GM12878 (cell line): ENCODE data around the gene PROB1. TPM values are rescaled to one million over a fixed set of nuclear protein-coding genes. Genes with fewer than 3 reads are reported as not detected.

Source experiments
- ATAC-seq: fragments of 200-7000 bp; cut with Tn5 transposase; 3 replicates; pipeline ENCODE4 v1.9.1; 2020; ENCODE audit warnings: mild to moderate bottlenecking, moderate library complexity
- BruUV-seq: library from RNA; stranded (reverse); fragments of 400-500 nt; replicated peaks from 2 replicates; lab custom pipeline; 2021; lab: Mats Ljungman, UMichigan
- CTCF ChIA-PET: fragments of 300-600 bp; sonication (Branson Sonifier 250); formaldehyde crosslinking; extraction: SDS; loops from one replicate; lab custom pipeline; 2021; ENCODE audit warnings: inconsistent platforms; lab: Yijun Ruan, JAX
- POLR2A ChIA-PET: fragments of 350-600 bp; formaldehyde crosslinking; extraction: SDS; loops from one replicate; lab custom pipeline; 2021; ENCODE audit warnings: inconsistent platforms; lab: Charles Lee
- RAD21 ChIA-PET: fragments of 300-600 bp; sonication (Branson Sonifier 250); formaldehyde crosslinking; loops from one replicate; lab custom pipeline; 2023; ENCODE audit warnings: antibody characterized with exemption; ENCODE audit not compliant: unreplicated experiment; lab: Charles Lee
- SMC1A ChIA-PET: fragments of 300-600 bp; sonication (Branson Sonifier 250); formaldehyde crosslinking; loops from one replicate; lab custom pipeline; 2023; ENCODE audit not compliant: unreplicated experiment, uncharacterized antibody; lab: Charles Lee
- DNase-seq: peaks from one replicate; pipeline ENCODE4 v3.0.0-alpha.2; 2011; ENCODE audit warnings: low read depth, low spot score
- FAIRE-seq: peaks from 3 replicates; lab custom pipeline; 2011; peaks lifted over from hg19 to GRCh38; lab: Jason Lieb, UNC
- H2AFZ ChIP-seq: 2 replicates; pipeline ENCODE4 v1.6.0; 2011; ENCODE audit warnings: low read depth, low read length, control low read depth; ENCODE audit not compliant: control insufficient read depth
- H3K27ac ChIP-seq: 2 replicates; pipeline ENCODE4 v1.5.1; 2011; ENCODE audit warnings: control low read depth; ENCODE audit not compliant: control insufficient read depth, insufficient read depth
- H3K27me3 ChIP-seq, 2 experiments: replicated peaks in 1 of 2; 2 replicates each; pipeline versions ENCODE4 v1.6.0 to v1.6.1; 2011; ENCODE audit warnings: low read length in 1 of 2; ENCODE audit not compliant: control insufficient read depth in 2 of 2, insufficient read depth in 2 of 2
- H3K36me3 ChIP-seq, 2 experiments: 2 replicates each; pipeline ENCODE4 v1.5.1; 2011; ENCODE audit warnings: low read length in 1 of 2; ENCODE audit not compliant: control insufficient read depth in 2 of 2, insufficient read depth in 2 of 2
- H3K4me1 ChIP-seq: 2 replicates; pipeline ENCODE4 v1.6.1; 2011; ENCODE audit warnings: mild to moderate bottlenecking, low read length, moderate library complexity, mixed read lengths; ENCODE audit not compliant: control insufficient read depth, insufficient read depth
- H3K4me2 ChIP-seq: 2 replicates; pipeline ENCODE4 v1.6.0; 2011; ENCODE audit warnings: control low read depth; ENCODE audit not compliant: control insufficient read depth, insufficient read depth
- H3K4me3 ChIP-seq: fragments of 200-600 bp; sonication (generic); 2 replicates; pipeline ENCODE4 v1.5.1; 2016
- H3K79me2 ChIP-seq: 2 replicates; pipeline ENCODE4 v1.6.0; 2011; ENCODE audit warnings: low read length; ENCODE audit not compliant: control insufficient read depth, insufficient read depth
- H3K9ac ChIP-seq: 2 replicates; pipeline ENCODE4 v1.8.0; 2011; ENCODE audit warnings: low read length, control low read depth, mixed read lengths; ENCODE audit not compliant: control insufficient read depth, insufficient read depth
- H3K9me3 ChIP-seq: replicated peaks from 3 replicates; pipeline ENCODE4 v1.5.1; 2011; ENCODE audit warnings: mild to moderate bottlenecking, low read length; ENCODE audit not compliant: control insufficient read depth, insufficient read depth
- H4K20me1 ChIP-seq: 2 replicates; pipeline ENCODE4 v1.6.0; 2011; ENCODE audit not compliant: control insufficient read depth, insufficient read depth
- ATF7 ChIP-seq: fragments of 450-650 bp; IDR thresholded peaks from 2 replicates; pipeline ENCODE4 v1.6.1; 2016; ENCODE audit warnings: low read depth, mild to moderate bottlenecking
- E2F8 ChIP-seq: fragments of 450-650 bp; IDR thresholded peaks from 2 replicates; pipeline ENCODE4 v1.6.1; 2018; ENCODE audit warnings: mild to moderate bottlenecking, low read depth, moderate library complexity; ENCODE audit not compliant: partially characterized antibody
- HCFC1 ChIP-seq: fragments of 150-350 bp; IDR thresholded peaks from 2 replicates; pipeline ENCODE4 v1.6.1; 2014; ENCODE audit warnings: low read length
- IKZF2 ChIP-seq, 2 experiments: fragments of 450-650 bp; IDR thresholded peaks; 2 replicates each; pipeline ENCODE4 v1.6.1; 2017; ENCODE audit warnings: mild to moderate bottlenecking in 2 of 2, moderate library complexity in 2 of 2
- LARP7 ChIP-seq: fragments of 450-650 bp; IDR thresholded peaks from 2 replicates; pipeline ENCODE4 v1.6.1; 2017; ENCODE audit warnings: mild to moderate bottlenecking
- MTA2 ChIP-seq: fragments of 450-650 bp; IDR thresholded peaks from 2 replicates; pipeline ENCODE4 v1.6.1; 2016; ENCODE audit warnings: low read depth, mild to moderate bottlenecking, moderate library complexity
- POU2F2 ChIP-seq: IDR thresholded peaks from 3 replicates; pipeline ENCODE4 v1.6.1; 2011; ENCODE audit warnings: low read depth, mild to moderate bottlenecking, low read length, borderline replicate concordance
- RAD21 ChIP-seq: IDR thresholded peaks from 2 replicates; pipeline ENCODE4 v1.6.1; 2011; ENCODE audit warnings: mild to moderate bottlenecking, low read depth, low read length, moderate library complexity; ENCODE audit not compliant: insufficient read depth
- TCF7 ChIP-seq: IDR thresholded peaks from 2 replicates; pipeline ENCODE4 v1.6.1; 2014; ENCODE audit warnings: antibody characterized with exemption, borderline replicate concordance
- WGBS: methylation state at CpG from one replicate; pipeline ENCODE4 v1.1.6; 2016; ENCODE audit warnings: low lambda C conversion rate; ENCODE audit not compliant: insufficient replicate concordance, insufficient coverage; ENCODE audit errors: missing lambda C conversion rate; 5-methylcytosine and 5-hydroxymethylcytosine counted together
- in situ Hi-C: fragments of 300-500 bp; cut with MboI; formaldehyde crosslinking; loops from 9 replicates; pipeline ENCODE4 v1.14.3; 2018; ENCODE audit warnings: mixed read lengths
- intact Hi-C: fragments of 100-400 bp; cut with micrococcal nuclease; formaldehyde crosslinking; loops from one replicate; pipeline ENCODE4 v1.14.2; 2022; ENCODE audit not compliant: unreplicated experiment
- polyA plus RNA-seq, 11 experiments: library from polyadenylated mRNA; depleted of rRNA in 4 of 11; unstranded in 6 of 11; stranded (reverse) in 5 of 11; fragments of >200 nt; fragmentation: Nextera tagmentation in 4 of 11; fragmentation: Illumina TruSeq in 1 of 11; extraction: Ambion mirVana in 4 of 11; extraction: Trizol in 1 of 11; gene quantifications; 1 replicate in 1 of 11; 2 replicates in 10 of 11; pipeline versions ENCODE4 v1.2.1 to v1.2.3, GENCODE V29; 2011 to 2016; ENCODE audit warnings: inconsistent platforms in 2 of 11, missing spikeins in 2 of 11, low read depth in 1 of 11
- total RNA-seq, 4 experiments: library from RNA; depleted of rRNA in 3 of 4; stranded (reverse); fragments of >200 nt in 3 of 4; fragmentation: Illumina TruSeq in 1 of 4; extraction: Trizol in 1 of 4; gene quantifications; 2 replicates each; pipeline versions ENCODE4 v1.2.1 to v1.2.3, GENCODE V29; 2013 to 2021
- TF ChIP-seq, protein P1 (sequence below): IDR thresholded peaks from 2 replicates; pipeline ENCODE4 v1.6.1; 2011; ENCODE audit warnings: low read depth, mild to moderate bottlenecking, low read length, moderate library complexity, borderline replicate concordance; ENCODE audit errors: extremely low read depth
- TF ChIP-seq, protein P2 (sequence below): fragments of 450-650 bp; IDR thresholded peaks from 2 replicates; pipeline ENCODE4 v1.6.1; 2017; ENCODE audit warnings: borderline replicate concordance
- TF ChIP-seq, protein P3 (sequence below): fragments of 450-650 bp; IDR thresholded peaks from 2 replicates; pipeline ENCODE4 v1.6.1; 2016; ENCODE audit warnings: mild to moderate bottlenecking, moderate library complexity, borderline replicate concordance

The PROB1 gene
- total and polyA plus RNA-seq, 10 of the 15 experiments (the other 5 are each of a cell fraction or from before 2014, with no cell fraction given): 0.14 to 8.1 (median 2.9) TPM

- Histone ChIP-seq H3K27ac (peak overlapping the region; percentile 62), H2AFZ (no peak overlapping the region), H3K4me3 (peak overlapping the region; percentile 17; the same call in 1 of the 2 replicates), H3K9ac (peak overlapping the region; percentile 42), H3K4me2 (peak overlapping the region; percentile 51), H3K4me1 (peaks cover 42% of the 10 kb centered on the region), H3K79me2 (peaks cover 35% of the 10 kb centered on the region), H3K27me3 (no peaks in the 10 kb centered on the region), H3K9me3 (no peaks in the 10 kb centered on the region), H3K36me3 (no peaks in the 10 kb centered on the region; a peak in 2 of 4 replicates), H4K20me1 (no peaks in the 10 kb centered on the region)
- in situ Hi-C loops (no loop called here), intact Hi-C loops (loop anchor here (5.0 kb wide), 1 partner anchor 188 kb away; the partner anchor contains the start of gene SIL1)
- CTCF ChIA-PET: interaction anchor here (0.9 to 3.2 kb wide), 4 partner anchors 11 to 134 kb away, joined by 3 to 15 read pairs (median 4); partner anchors contain the start of gene PAIP2
- no peak for DNase-seq
- peak; percentile 2; the same call in 2 of the 3 replicates for ATAC-seq
- no TSS peak for BruUV-seq
- SMC1A ChIA-PET: interaction anchor here (1.0 to 3.9 kb wide), 3 partner anchors 17 to 81 kb away, joined by 3 to 19 read pairs (median 3); partner anchors contain the start of gene SPATA24
- RAD21 ChIA-PET: interaction anchor here (0.7 to 1.0 kb wide), 2 partner anchors 19 to 919 kb away, joined by 3 read pairs; no protein-coding TSS in a partner anchor
- POLR2A ChIA-PET: interaction anchor here (0.7 to 6.8 kb wide), 3 partner anchors 11 to 66 kb away, joined by 3 to 74 read pairs (median 4); partner anchors contain the start of gene SPATA24
- WGBS: 38% methylated on average over 8 of the region's 8 CpGs
- FAIRE-seq: peak; percentile 82
- TF ChIP-seq, protein P1, sequence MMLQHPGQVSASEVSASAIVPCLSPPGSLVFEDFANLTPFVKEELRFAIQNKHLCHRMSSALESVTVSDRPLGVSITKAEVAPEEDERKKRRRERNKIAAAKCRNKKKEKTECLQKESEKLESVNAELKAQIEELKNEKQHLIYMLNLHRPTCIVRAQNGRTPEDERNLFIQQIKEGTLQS: no peak
- no peak for TF ChIP-seq HCFC1
- TF ChIP-seq, protein P2, sequence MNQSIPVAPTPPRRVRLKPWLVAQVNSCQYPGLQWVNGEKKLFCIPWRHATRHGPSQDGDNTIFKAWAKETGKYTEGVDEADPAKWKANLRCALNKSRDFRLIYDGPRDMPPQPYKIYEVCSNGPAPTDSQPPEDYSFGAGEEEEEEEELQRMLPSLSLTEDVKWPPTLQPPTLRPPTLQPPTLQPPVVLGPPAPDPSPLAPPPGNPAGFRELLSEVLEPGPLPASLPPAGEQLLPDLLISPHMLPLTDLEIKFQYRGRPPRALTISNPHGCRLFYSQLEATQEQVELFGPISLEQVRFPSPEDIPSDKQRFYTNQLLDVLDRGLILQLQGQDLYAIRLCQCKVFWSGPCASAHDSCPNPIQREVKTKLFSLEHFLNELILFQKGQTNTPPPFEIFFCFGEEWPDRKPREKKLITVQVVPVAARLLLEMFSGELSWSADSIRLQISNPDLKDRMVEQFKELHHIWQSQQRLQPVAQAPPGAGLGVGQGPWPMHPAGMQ: no peak
- no peak for TF ChIP-seq ATF7
- no peak for TF ChIP-seq E2F8
- TF ChIP-seq, protein P3, sequence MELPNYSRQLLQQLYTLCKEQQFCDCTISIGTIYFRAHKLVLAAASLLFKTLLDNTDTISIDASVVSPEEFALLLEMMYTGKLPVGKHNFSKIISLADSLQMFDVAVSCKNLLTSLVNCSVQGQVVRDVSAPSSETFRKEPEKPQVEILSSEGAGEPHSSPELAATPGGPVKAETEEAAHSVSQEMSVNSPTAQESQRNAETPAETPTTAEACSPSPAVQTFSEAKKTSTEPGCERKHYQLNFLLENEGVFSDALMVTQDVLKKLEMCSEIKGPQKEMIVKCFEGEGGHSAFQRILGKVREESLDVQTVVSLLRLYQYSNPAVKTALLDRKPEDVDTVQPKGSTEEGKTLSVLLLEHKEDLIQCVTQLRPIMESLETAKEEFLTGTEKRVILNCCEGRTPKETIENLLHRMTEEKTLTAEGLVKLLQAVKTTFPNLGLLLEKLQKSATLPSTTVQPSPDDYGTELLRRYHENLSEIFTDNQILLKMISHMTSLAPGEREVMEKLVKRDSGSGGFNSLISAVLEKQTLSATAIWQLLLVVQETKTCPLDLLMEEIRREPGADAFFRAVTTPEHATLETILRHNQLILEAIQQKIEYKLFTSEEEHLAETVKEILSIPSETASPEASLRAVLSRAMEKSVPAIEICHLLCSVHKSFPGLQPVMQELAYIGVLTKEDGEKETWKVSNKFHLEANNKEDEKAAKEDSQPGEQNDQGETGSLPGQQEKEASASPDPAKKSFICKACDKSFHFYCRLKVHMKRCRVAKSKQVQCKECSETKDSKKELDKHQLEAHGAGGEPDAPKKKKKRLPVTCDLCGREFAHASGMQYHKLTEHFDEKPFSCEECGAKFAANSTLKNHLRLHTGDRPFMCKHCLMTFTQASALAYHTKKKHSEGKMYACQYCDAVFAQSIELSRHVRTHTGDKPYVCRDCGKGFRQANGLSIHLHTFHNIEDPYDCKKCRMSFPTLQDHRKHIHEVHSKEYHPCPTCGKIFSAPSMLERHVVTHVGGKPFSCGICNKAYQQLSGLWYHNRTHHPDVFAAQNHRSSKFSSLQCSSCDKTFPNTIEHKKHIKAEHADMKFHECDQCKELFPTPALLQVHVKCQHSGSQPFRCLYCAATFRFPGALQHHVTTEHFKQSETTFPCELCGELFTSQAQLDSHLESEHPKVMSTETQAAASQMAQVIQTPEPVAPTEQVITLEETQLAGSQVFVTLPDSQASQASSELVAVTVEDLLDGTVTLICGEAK: no peak
- TF ChIP-seq LARP7: no peak
- TF ChIP-seq MTA2: no peak
- TF ChIP-seq IKZF2 (IDR thresholded peaks at IDR 0.05): peak in 1 of 2 experiments; percentile 36; a peak in 3 of 4 replicates
- TF ChIP-seq POU2F2: no peak
- TF ChIP-seq RAD21: 0 out of 2 replicates have a peak, but pooled peaks have one; percentile 17
- no peak for TF ChIP-seq TCF7
Observed at GRCh38 chr5:139385061-139386049, 9.5 kb downstream of the PROB1 start.
